GM12864 (cell line): ENCODE measurements around the gene HIPK1.

Source experiments
- DNase-seq: peaks from one replicate; pipeline ENCODE4 v3.0.0-alpha.2; 2011; ENCODE audit warnings: low read depth
- H3K4me3 ChIP-seq: 2 replicates; pipeline ENCODE4 v1.5.1; 2011; ENCODE audit warnings: mild to moderate bottlenecking, low read depth, low read length, control low read depth
- CTCF ChIP-seq: IDR thresholded peaks from 2 replicates; pipeline ENCODE4 v1.5.1; 2011; ENCODE audit warnings: low read depth, mild to moderate bottlenecking, moderate library complexity, low read length, control low read depth, inconsistent platforms; ENCODE audit errors: missing control alignments

HIPK1 gene

GRCh38 chr1:113990961-113991360 is 61.8 kb downstream of the HIPK1 start:
- no peak for DNase-seq
- H3K4me3 ChIP-seq, result no peak overlapping the region
- TF ChIP-seq CTCF, result no peak

GRCh38 chr1:113991467-113991997 is 62.4 kb downstream of the HIPK1 start:
- H3K4me3 ChIP-seq, result no peak overlapping the region
- no peak for DNase-seq
- TF ChIP-seq CTCF, result no peak

- no peak for TF ChIP-seq CTCF
- H3K4me3 ChIP-seq, result no peak overlapping the region
- DNase-seq, result no peak
Measured at GRCh38 chr1:113993072-113993471, 63.9 kb downstream of the HIPK1 start.

GRCh38 chr1:113993766-113994165 is 64.6 kb downstream of the HIPK1 start:
- no peak overlapping the region for H3K4me3 ChIP-seq
- TF ChIP-seq CTCF, result no peak
- DNase-seq, result no peak

GRCh38 chr1:113995382-113995781 is 66.3 kb downstream of the HIPK1 start:
- H3K4me3 ChIP-seq, result no peak overlapping the region
- DNase-seq, result no peak
- TF ChIP-seq CTCF, result no peak

GRCh38 chr1:113998361-113998760 is 69.2 kb downstream of the HIPK1 start:
- no peak for TF ChIP-seq CTCF
- DNase-seq, result no peak
- no peak overlapping the region for H3K4me3 ChIP-seq

GRCh38 chr1:113999233-113999632 is 70.1 kb downstream of the HIPK1 start:
- no peak for DNase-seq
- TF ChIP-seq CTCF, result no peak
- H3K4me3 ChIP-seq, result no peak overlapping the region
